Endothelial cell of umbilical vein (primary cell): ENCODE data around the gene MYO1B. TPM values are rescaled to one million over a fixed set of nuclear protein-coding genes. Genes with fewer than 3 reads are reported as not detected.

Experiments used
- BruUV-seq: library from RNA; stranded (reverse); fragments of 400-500 nt; replicated peaks from 2 replicates; lab custom pipeline; 2021; lab: Mats Ljungman, UMichigan
- CTCF ChIA-PET: fragments of 300-600, 350-600 bp; sonication (Branson Sonifier 250); formaldehyde crosslinking; loops from one replicate; lab custom pipeline; 2021; ENCODE audit warnings: antibody characterized with exemption, inconsistent platforms; lab: Charles Lee
- POLR2A ChIA-PET: fragments of 300-600, 350-600 bp; sonication (Branson Sonifier 250); formaldehyde crosslinking; loops from one replicate; lab custom pipeline; 2021; ENCODE audit warnings: antibody characterized with exemption, inconsistent platforms; lab: Charles Lee
- DNase-seq: peaks from one replicate; pipeline ENCODE4 v3.0.0-alpha.2; 2011; ENCODE audit warnings: low read depth, low spot score
- FAIRE-seq: peaks from 2 replicates; lab custom pipeline; 2011; peaks lifted over from hg19 to GRCh38; lab: Jason Lieb, UNC
- H2AFZ ChIP-seq: 2 replicates; pipeline ENCODE4 v1.6.0; 2012; ENCODE audit warnings: low read depth, low read length, control low read depth, inconsistent platforms
- H3K27ac ChIP-seq: 2 replicates; pipeline ENCODE4 v1.5.1; 2011; ENCODE audit warnings: low read depth, mild to moderate bottlenecking, control low read depth, low read length, moderate library complexity; ENCODE audit not compliant: insufficient read depth
- H3K27me3 ChIP-seq, 2 experiments: 2 replicates each; pipeline versions ENCODE4 v1.6.0 to v1.6.1; 2011; ENCODE audit warnings: low read length in 2 of 2, mixed read lengths in 1 of 2; ENCODE audit not compliant: control insufficient read depth in 2 of 2, insufficient read depth in 2 of 2
- H3K36me3 ChIP-seq, 2 experiments: 2 replicates in 1 of 2; 3 replicates in 1 of 2; pipeline ENCODE4 v1.5.1; 2011; ENCODE audit warnings: low read length in 2 of 2, mild to moderate bottlenecking in 1 of 2, moderate library complexity in 1 of 2; ENCODE audit not compliant: control insufficient read depth in 2 of 2, insufficient read depth in 2 of 2; ENCODE audit errors: extremely low read depth in 1 of 2
- H3K4me1 ChIP-seq: 3 replicates; pipeline ENCODE4 v1.5.1; 2011; ENCODE audit warnings: mild to moderate bottlenecking, low read length; ENCODE audit not compliant: control insufficient read depth, insufficient read depth; ENCODE audit errors: extremely low read depth
- H3K4me2 ChIP-seq: 2 replicates; pipeline ENCODE4 v1.6.1; 2011; ENCODE audit warnings: low read length, control low read depth, mixed read lengths; ENCODE audit not compliant: insufficient read depth
- H3K4me3 ChIP-seq, 3 experiments: fragments of 200-600 bp in 1 of 3; sonication (generic), shearing (Covaris generic) in 1 of 3; replicated peaks in 1 of 3; 2 replicates each; pipeline ENCODE4 v1.5.1; 2011 to 2016; ENCODE audit warnings: control low read depth in 3 of 3, low read length in 3 of 3, mild to moderate bottlenecking in 2 of 3, inconsistent platforms in 1 of 3, low read depth in 1 of 3, moderate library complexity in 1 of 3; ENCODE audit not compliant: insufficient read depth in 1 of 3
- H3K79me2 ChIP-seq: 2 replicates; pipeline ENCODE4 v1.6.0; 2012; ENCODE audit warnings: low read length, inconsistent platforms; ENCODE audit not compliant: control insufficient read depth, insufficient read depth
- H3K9ac ChIP-seq: replicated peaks from 2 replicates; pipeline ENCODE3; 2011; ENCODE audit warnings: low read length, control low read depth; ENCODE audit not compliant: insufficient read depth; ENCODE audit errors: extremely low read depth
- H3K9me1 ChIP-seq: replicated peaks from 3 replicates; pipeline ENCODE4 v1.6.0; 2011; ENCODE audit warnings: mild to moderate bottlenecking, low read length; ENCODE audit not compliant: control insufficient read depth, insufficient read depth; ENCODE audit errors: extremely low read depth
- H3K9me3 ChIP-seq: replicated peaks from 2 replicates; pipeline ENCODE4 v1.5.1; 2012; ENCODE audit warnings: low read length, inconsistent platforms; ENCODE audit not compliant: control insufficient read depth, insufficient read depth
- H4K20me1 ChIP-seq: replicated peaks from 2 replicates; pipeline ENCODE3; 2011; ENCODE audit warnings: mild to moderate bottlenecking, low read length; ENCODE audit not compliant: control insufficient read depth, insufficient read depth; ENCODE audit errors: extremely low read depth
- EZH2 ChIP-seq: IDR thresholded peaks from 2 replicates; pipeline ENCODE4 v1.6.1; 2012; ENCODE audit warnings: borderline replicate concordance, low read depth, mild to moderate bottlenecking, moderate library complexity, low read length, inconsistent platforms; ENCODE audit not compliant: severe bottlenecking
- FOS ChIP-seq: IDR thresholded peaks from 2 replicates; pipeline ENCODE4 v1.6.1; 2011; ENCODE audit warnings: mild to moderate bottlenecking, low read length, moderate library complexity, borderline replicate concordance; ENCODE audit not compliant: insufficient read depth
- GATA2 ChIP-seq: IDR thresholded peaks from 2 replicates; pipeline ENCODE4 v1.7.0; 2011; ENCODE audit warnings: low read depth, mild to moderate bottlenecking, moderate library complexity, mixed read lengths, low read length; ENCODE audit not compliant: insufficient read length, insufficient read depth
- JUN ChIP-seq: IDR thresholded peaks from 2 replicates; pipeline ENCODE4 v1.6.1; 2011; ENCODE audit warnings: borderline replicate concordance, low read depth; ENCODE audit not compliant: insufficient read length, insufficient read depth
- MYC ChIP-seq: IDR thresholded peaks from one replicate; pipeline ENCODE4 v1.6.1; 2011; ENCODE audit warnings: mild to moderate bottlenecking, low read depth, low read length
- POLR2AphosphoS5 ChIP-seq: IDR thresholded peaks from 2 replicates; pipeline ENCODE4 v1.6.1; 2012; ENCODE audit warnings: low read depth, mild to moderate bottlenecking, control low read depth, low read length, moderate library complexity; ENCODE audit not compliant: insufficient read depth
- dilution Hi-C: fragments of 300-500 bp; cut with MboI; formaldehyde crosslinking; loops from one replicate; pipeline ENCODE4 v1.15.0; 2019; ENCODE audit warnings: low sequenced_read_pairs; ENCODE audit not compliant: extremely low pct_ligation_motif_present
- intact Hi-C: fragments of 100-400 bp; cut with micrococcal nuclease; formaldehyde crosslinking; loops from one replicate; pipeline ENCODE4 v1.10.0; 2022
- polyA plus RNA-seq, 4 experiments: library from polyadenylated mRNA; depleted of rRNA in 3 of 4; stranded (reverse) in 3 of 4; unstranded in 1 of 4; fragments of >200 nt; gene quantifications; 2 replicates each; pipeline versions ENCODE4 v1.2.1 to v1.2.3, GENCODE V29; 2011 to 2012; ENCODE audit warnings: missing spikeins in 1 of 4
- total RNA-seq: library from RNA; stranded (reverse); gene quantifications from 2 replicates; pipeline ENCODE4 v1.2.3, GENCODE V29; 2021
- TF ChIP-seq, protein P1 (sequence below), 2 donors: IDR thresholded peaks; 1 replicate in 1 of 2; 2 replicates in 1 of 2; pipeline ENCODE4 v1.5.1; 2011; ENCODE audit warnings: low read length in 2 of 2, mild to moderate bottlenecking in 2 of 2, moderate library complexity in 2 of 2, control low read depth in 1 of 2, inconsistent platforms in 1 of 2, low read depth in 1 of 2; ENCODE audit not compliant: insufficient read depth in 1 of 2; ENCODE audit errors: extremely low read depth in 1 of 2

The MYO1B gene
- total and polyA plus RNA-seq, 2 donors (not counting 3 experiments of a cell fraction or from before 2014, with no cell fraction given) = 8.7 to 51.1 TPM

GRCh38 chr2:191274413-191274815 lies 29.2 kb downstream of the MYO1B start:
- Histone ChIP-seq H3K4me2 (no peak overlapping the region), H2AFZ (no peak overlapping the region), H3K36me3 (no peaks in the 10 kb centered on the region), H3K4me1 (no peaks in the 10 kb centered on the region), H3K27me3 (no peaks in the 10 kb centered on the region), H3K9me3 (no peaks in the 10 kb centered on the region), H3K79me2 (peaks cover 9% of the 10 kb centered on the region), H4K20me1 (peaks cover 2% of the 10 kb centered on the region), H3K27ac (no peak overlapping the region), H3K9me1 (no peaks in the 10 kb centered on the region), H3K4me3 (no peak overlapping the region), H3K9ac (no peak overlapping the region)
- intact Hi-C loops (no loop called here), dilution Hi-C loops (no loop called here)
- ChIA-PET CTCF (no interaction called here), POLR2A (no interaction called here)
- DNase-seq (no peak), FAIRE-seq (no peak)
- no peak for TF ChIP-seq EZH2
- no peak for TF ChIP-seq JUN
- no peak for TF ChIP-seq MYC
- TF ChIP-seq, protein P1, sequence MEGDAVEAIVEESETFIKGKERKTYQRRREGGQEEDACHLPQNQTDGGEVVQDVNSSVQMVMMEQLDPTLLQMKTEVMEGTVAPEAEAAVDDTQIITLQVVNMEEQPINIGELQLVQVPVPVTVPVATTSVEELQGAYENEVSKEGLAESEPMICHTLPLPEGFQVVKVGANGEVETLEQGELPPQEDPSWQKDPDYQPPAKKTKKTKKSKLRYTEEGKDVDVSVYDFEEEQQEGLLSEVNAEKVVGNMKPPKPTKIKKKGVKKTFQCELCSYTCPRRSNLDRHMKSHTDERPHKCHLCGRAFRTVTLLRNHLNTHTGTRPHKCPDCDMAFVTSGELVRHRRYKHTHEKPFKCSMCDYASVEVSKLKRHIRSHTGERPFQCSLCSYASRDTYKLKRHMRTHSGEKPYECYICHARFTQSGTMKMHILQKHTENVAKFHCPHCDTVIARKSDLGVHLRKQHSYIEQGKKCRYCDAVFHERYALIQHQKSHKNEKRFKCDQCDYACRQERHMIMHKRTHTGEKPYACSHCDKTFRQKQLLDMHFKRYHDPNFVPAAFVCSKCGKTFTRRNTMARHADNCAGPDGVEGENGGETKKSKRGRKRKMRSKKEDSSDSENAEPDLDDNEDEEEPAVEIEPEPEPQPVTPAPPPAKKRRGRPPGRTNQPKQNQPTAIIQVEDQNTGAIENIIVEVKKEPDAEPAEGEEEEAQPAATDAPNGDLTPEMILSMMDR (IDR thresholded peaks at IDR 0.05; ENCODE audit: extremely low read depth in 1 of 2, insufficient read depth in 1 of 2, low read depth in 1 of 2, low read length in 2 of 2) = no peak
- no peak for TF ChIP-seq POLR2AphosphoS5
- TF ChIP-seq FOS = no peak
- TF ChIP-seq GATA2 = no peak
- BruUV-seq = no TSS peak
